HG03457 (cell line): Measurements from ENCODE around the gene SLAMF7.
"Not testable (repeated sequence)": the region's sequence is repeated elsewhere in the genome, so short reads cannot be mapped to it uniquely, and the experiment has no call there.

ENCODE experiments used
- ATAC-seq: cut with Tn5 transposase; IDR thresholded peaks from one replicate; pipeline ENCODE4 v1.9.1; 2021; ENCODE audit warnings: moderate number of reproducible peaks; ENCODE audit not compliant: unreplicated experiment

The SLAMF7 gene

GRCh38 chr1:160718210-160718609 is 20.8 kb upstream of the SLAMF7 start:
- no peak for ATAC-seq

DNA sequence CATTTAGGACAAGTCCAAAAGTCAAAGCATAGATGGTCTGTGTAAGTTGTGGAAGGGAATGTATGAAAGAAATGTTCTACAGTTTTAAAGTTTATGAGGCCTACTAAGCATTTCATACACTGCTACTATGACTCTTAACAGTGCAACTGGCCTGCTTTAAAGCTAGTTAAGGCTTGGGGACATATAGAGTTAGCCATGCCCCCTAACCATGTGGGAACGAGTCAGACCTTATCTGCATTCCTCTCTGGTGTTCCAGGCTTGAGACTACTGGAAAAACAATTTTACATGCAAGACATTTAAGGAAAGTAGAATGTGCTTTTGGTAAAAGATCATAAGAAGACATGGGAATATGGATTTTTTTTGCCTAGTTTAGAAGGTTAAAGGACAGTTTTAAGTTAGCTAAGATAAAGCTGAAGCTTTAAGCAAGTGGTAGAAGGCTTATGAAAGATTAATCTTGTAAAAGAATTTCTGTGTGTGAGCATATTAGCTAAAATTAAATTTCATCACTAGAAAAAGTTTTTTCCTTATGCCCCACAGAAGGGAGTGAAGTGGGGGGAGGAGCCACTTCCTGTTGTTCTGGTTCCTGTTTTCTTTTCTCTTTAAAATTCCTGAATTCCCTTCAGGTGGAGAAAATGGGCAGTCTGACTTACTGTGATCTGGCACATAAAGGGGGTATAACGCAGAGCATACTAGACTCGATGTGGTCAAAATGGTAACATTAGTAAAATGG is 18.5 kb upstream of the SLAMF7 start:
- ATAC-seq = no peak

GRCh38 chr1:160721473-160721872 is 17.6 kb upstream of the SLAMF7 start:
- no peak for ATAC-seq

DNA sequence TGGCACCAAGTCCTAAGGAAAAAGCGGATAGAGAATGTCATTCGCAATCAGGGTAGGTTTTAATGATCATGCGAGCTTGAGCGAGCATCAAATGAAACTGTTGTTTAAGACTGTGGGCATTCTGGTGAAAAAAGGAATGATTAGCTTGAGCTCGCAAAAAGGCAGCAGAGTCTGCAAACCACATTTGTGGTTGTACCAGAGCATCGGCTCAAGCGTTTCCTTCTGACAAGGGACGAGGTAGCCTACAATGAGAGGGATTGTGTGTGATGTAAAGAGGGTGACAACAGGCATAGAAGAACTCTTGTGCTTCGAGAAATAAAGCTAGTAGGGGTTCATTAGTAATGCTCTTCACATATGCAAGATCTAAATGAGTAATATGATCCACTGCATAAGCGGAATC is 16.3 kb upstream of the SLAMF7 start:
- no peak for ATAC-seq

GRCh38 chr1:160723332-160723731 is 15.7 kb upstream of the SLAMF7 start:
- no peak for ATAC-seq

GRCh38 chr1:160724465-160725242 is 14.4 kb upstream of the SLAMF7 start:
- no peak for ATAC-seq

DNA sequence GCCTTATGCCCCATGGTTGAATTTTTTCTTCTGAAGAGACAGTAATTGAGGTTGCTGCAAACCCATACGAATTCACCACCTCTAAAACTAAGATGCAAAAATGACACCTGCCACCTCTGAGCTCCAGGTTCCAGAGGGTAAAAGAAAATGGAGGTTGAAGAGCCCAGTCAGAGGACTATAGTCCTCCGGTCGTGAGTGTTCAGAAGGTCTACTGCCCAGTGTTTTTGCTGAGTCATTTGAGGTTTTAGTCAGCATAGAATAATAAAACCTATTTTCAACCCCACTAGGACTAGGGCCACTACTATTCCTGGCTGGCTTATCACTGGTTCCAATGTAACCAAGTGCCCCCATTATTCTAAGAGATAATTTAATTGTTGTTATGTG is 12.9 kb upstream of the SLAMF7 start:
- ATAC-seq = no peak

DNA sequence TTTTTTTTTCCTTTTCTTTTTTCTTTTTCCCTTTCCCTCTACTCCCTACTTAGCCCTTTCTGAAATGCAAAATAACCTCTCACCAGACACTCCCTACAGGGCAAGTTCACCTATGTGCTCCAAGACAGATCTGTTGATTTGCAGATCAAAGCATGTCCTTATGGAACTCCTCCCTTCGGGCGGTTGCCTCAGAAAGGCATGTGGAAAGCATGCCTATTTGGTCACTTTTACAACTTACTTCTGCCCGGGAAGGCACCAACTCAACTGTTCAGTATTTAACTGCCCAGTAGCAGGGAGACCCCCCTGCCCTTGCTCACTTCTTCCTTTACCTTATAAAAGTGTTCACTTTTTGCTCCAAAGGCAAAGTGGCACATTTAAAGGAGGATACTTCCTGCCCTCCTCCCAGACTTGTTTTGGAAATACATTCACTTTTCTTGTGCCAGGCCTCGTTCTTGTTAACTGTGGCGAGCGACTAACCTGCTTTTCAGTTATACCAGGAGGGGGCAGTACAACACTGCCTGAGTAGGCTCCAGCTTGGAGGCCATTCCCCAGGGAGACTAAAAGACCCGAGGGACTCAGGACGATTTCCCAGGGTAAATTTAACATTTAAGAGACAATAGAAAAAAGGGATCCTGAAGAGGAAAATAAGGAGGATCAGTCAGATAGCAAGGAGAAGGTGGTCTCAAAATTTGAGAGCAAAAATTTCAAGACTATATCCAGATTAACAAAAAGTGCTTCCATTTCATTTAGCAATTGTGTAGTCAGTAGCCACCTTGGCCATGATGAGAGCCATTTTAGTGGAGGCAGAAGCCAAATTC is 12.3 kb upstream of the SLAMF7 start:
- no peak for ATAC-seq

GRCh38 chr1:160727316-160727640 is 11.8 kb upstream of the SLAMF7 start:
- ATAC-seq = no peak

DNA sequence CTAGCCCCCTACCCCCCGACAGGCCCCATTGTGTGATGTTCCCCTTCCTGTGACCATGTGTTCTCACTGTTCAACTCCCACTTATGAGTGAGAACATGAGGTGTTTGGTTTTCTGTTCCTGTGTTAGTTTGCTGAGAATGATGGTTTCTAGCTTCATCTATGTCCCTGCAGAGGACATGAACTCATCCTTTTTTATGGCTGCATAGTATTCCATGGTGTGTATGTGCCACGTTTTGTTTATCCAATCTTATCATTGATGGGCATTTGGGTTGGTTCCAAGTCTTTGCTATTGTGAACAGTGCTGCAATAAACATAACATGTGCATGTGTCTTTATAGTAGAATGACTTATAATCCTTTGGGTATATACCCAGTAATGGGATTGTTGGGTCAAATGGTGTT is 7.5 kb upstream of the SLAMF7 start:
- ATAC-seq = not testable (repeated sequence)

DNA sequence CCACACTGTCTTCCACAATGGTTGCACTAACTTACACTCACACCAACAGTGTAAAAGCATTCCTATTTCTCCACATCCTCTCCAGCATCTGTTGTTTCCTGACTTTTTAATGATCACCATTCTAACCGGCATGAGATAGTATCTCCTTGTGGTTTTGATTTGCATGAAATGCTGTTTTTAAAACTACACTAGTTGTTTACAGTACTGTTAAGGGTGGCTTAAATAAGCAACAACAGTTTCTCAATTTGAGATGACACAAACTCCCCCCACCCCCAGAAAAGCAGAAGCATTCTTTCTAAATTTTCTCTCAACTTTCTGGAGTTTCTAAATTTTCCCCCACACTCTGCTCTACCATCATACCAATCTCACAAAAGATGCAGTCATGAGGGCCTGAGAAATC is 7.1 kb upstream of the SLAMF7 start:
- ATAC-seq = no peak

DNA sequence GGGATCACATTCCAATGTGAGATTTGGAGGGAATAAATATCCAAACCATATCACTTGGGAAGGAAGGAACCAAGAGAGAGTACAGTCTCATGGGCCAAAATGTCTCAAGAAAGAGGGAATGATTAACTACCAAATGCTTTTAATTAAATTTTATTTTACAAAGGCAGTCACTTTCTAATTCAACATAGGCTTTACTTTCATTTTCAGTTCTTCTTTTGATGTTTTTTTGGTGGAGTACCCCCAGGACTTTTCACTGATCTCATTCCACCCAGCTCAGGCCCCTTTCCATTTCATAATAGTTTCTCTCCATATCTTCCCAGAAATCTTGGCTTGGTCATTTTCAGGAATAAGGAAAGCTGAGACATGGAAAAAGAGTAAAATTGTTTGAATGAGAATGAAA is 5.1 kb upstream of the SLAMF7 start:
- no peak for ATAC-seq

GRCh38 chr1:160734301-160734700 is 4.7 kb upstream of the SLAMF7 start:
- no peak for ATAC-seq

GRCh38 chr1:160738271-160738670 is 776 bp upstream of the SLAMF7 start:
- no peak for ATAC-seq

DNA sequence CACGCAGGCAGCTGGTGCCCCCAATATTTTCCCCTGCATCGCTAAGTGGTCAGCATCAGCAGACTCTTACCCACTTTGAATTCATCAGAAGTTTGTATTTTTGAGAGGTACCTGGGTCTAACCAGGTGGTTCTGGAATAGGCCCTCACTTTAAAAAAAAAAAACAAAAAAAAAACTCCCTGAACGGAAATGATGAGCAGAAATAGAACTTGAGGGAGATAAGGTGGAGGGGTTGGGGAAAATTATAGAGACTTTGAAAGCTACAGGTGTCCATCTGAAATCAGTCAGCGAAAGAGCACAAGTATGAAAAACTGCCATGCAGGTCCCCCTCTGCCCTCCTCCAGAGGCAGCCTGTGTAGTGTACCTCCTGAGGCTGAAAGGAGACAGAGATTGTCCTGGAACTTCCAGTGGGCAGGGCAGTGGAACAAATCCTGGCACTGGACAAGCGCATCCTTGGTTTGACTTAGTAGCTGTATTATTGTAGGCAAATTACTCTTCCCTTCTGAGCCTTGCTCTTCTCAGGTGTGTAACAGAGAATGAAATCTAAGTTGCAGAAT is 1.2 kb downstream of the SLAMF7 start:
- ATAC-seq = no peak

DNA sequence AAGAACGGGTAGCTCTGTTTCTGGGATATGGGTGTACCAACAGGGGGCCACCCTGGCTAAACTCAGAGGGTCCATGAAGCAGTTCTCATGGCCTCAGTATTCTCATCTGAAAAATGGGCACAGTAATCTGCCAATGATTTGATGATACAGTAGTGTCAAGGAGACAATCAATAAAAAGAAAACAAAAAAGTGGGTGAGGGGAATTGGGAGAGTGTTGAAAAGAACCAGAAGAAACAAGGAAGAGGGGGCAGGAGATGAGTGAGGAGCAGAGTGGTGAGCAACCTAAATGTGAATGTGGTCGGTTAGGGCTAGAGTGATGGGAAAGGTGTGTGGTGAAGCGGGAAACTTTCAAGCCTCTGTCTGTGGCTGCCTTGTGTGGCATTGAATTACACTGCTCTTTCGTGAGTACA is 2.0 kb downstream of the SLAMF7 start:
- ATAC-seq = no peak

GRCh38 chr1:160741612-160742348 is 2.7 kb downstream of the SLAMF7 start:
- ATAC-seq = no peak

GRCh38 chr1:160742428-160743127 is 3.5 kb downstream of the SLAMF7 start:
- ATAC-seq = no peak

DNA sequence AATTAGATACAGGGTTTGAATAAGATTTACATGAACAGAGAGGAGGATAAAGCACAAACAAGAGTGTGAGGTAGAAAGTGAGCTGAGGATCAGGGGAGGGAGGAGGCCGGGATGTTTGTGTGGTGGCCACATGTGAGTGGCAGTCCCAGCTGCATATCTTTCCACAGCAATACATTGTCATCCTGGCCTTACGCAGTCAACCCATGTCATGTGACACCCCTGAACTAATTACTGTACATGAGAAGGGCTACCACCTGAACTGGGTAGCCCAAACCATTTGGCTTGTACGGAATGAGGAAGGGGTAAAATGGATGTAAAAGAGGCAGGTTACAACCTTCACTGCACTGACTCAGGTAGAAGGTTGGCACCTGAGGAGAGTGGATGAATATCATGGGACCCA is 4.2 kb downstream of the SLAMF7 start:
- no peak for ATAC-seq

DNA sequence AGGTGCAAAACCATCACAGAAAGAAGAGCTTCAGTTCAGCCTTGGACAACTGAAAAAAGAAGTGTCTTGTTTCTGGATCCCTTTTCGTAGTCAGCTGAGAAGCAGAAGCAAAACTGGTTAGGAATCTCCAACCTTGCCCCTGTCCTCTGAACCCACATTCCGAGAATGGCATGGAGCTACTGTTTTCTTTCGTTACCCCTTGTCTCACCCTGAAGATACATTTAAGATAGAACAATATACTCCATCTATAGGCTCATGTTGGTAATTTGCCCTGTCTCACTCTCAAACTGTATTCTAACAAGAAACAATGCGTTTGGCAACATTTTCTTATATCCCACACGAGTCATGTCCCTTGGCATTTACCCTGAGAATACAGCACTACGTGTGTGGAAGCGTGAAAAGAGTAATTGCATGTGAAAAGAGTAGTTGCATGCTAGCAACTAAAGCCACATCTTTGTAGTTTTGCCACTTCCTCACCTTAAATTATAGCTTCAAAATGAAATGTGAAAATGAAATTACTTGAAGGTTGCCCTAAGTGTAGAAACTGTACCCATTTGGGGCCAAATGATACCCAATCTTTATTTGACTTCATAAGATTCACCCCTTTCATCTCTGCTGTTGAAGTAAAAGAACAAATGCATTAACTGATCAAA is 5.3 kb downstream of the SLAMF7 start:
- ATAC-seq = no peak
